HG02840 (cell line): Measurements from ENCODE around the gene EIF2A.
"Not testable (repeated sequence)": the region's sequence is repeated elsewhere in the genome, so short reads cannot be mapped to it uniquely, and the experiment has no call there.

Experiments used
- ATAC-seq: cut with Tn5 transposase; IDR thresholded peaks from one replicate; pipeline ENCODE4 v1.9.1; 2021; ENCODE audit warnings: mild to moderate bottlenecking, moderate library complexity, moderate number of reproducible peaks; ENCODE audit not compliant: unreplicated experiment, low FRiP score

Gene EIF2A

GRCh38 chr3:150599611-150600297 is 53.2 kb downstream of the EIF2A start:
- no peak for ATAC-seq

DNA sequence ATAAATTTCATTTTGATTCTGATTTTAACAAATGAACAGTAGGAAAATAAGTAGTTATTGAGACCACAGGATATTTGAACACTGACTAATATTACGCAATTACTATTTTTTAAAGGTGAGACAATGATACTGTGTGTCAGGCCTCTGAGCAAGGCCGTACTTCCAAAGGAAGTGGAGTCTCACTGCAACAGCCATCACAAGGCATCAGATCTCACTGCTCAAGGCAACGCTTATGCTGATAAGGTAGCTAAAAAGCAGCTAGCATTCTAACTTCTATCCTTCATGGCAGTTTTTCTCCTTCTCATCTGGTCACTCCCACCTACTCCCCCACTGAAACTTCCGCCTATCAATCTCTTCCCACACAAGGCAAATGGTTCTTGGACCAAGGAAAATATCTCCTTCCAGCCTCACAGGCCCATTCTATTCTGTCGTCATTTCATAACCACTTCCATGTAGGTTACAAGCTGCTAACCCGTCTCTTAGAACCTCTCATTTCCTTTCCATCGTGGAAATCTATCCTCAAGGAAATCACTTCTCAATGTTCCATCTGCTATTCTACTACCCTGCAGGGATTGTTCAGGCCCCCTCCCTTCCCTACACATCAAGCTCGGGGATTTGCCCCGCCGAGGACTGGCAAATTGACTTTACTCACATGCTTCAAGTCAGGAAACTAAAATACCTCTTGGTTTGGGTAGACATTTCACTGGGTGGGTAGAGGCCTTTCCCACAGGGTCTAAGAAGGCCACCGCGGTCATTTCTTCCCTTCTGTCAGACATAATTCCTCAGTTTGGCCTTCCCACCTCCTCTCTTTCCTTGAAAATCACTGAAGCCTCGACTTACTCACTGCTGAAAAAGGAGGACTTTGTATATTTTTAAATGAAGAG is 54.3 kb downstream of the EIF2A start:
- not testable (repeated sequence) for ATAC-seq

DNA sequence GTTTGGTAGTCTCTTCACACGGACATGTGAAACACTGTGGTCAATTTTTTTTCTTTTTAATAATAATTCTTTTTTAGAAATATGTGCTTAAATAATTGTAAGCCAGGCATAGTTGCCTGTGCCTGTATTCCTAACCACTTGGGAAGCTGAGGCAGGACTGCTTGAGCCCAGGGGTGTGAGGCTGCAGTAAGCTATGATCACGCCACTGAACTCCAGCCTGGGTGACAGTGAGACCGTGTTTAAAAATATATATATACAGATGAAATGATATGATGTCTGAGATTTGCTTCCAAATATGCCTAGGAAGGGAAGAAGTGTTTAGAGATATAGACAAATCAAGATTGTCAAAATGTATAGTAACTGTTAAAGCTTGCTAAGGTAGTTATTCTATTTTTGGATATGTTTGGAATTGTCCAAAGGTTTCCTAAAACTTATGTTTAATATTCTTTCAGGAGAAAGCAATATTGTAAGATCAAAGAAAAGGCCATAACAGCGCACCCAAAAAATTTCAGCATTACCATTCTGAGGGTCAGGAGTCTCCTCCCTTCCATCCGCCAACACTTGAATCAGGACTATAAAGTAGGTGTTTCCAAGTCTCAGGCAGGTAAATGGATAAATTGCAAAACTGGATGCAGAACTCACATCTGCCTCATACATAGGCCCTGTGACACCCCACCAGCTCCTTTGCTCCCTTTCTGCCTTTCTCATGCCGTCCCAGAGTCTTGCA is 56.0 kb downstream of the EIF2A start:
- peak; percentile 14 for ATAC-seq

GRCh38 chr3:150603153-150603979 is 56.8 kb downstream of the EIF2A start, which contains the start of gene SELENOT:
Gene SELENOT (plus strand): TSS chr3:150603321. CDS start chr3:150603363, 42 bp downstream.
- peak; percentile 63 for ATAC-seq

- ATAC-seq: no peak
These were observed 57.4 kb downstream of the EIF2A start for GRCh38 chr3:150603980-150604319.

DNA sequence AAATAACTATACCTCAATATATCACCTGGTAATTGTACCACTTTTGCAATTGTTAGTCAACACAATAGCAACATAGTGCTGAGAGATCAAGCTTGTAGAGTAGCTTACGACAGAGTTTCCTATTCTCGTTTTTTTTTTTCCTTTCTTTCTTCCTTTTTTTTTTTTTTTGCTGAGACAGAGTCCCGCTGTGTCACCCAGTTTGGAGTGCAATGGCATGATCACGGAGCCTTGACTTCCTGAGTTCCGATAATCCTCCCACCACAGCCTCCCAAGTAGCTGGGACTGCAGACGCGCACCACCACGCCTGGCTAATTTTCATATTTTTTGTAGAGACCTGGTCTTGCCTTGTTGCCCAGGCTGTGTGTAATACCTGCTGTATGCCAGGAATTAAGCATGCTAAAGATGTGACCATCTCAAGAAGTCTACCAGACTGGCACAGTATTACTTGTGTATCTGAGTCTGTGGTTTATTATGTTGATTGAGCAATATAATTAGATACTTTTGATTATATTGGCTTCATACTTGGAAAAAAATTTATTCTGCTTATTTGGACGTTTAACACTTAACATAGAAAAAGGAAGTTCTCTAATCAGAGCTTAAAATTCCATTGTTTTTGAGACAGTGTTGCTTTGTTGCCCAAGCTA is 59.5 kb downstream of the EIF2A start:
- no peak for ATAC-seq

DNA sequence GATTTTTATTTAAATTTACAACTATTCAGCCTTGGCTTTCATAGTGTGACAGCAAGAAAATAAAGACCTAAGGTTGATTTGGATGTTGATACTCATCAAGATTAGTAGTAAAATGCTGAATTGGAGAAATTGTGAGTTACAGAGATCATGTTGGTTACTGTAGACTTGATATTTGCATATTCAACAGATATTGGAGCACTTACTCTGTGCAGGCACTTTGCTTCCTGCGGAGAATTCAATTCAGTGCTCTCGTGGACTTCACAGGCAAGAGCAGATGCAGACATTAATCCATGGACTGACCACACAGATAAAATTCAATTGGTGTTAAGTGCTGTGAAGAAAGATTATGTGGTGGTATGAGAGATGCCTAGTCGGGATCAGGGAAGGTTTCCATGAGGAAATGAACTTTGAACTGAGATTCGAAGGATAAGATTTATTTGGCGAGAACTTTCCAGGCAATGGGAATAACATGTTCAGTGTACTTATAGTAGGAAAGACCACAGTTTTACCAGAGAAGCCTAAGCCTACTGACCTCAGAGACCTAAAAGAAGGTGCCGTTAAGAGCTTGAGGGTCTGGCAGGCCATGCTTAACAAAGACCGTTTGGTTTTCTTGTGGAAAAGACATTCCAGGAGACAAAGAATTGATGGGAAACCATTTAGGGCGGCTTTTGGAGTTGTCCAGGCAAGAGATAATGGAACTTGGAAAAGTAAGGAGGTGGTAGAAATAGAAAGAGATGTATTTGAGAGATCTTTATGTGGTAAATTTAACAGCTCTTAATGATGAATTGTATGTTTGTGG is 60.9 kb downstream of the EIF2A start:
- no peak for ATAC-seq

- ATAC-seq: no peak
These were observed 63.4 kb downstream of the EIF2A start for GRCh38 chr3:150609988-150610387.

GRCh38 chr3:150610785-150611184 is 64.2 kb downstream of the EIF2A start:
- ATAC-seq: no peak

DNA sequence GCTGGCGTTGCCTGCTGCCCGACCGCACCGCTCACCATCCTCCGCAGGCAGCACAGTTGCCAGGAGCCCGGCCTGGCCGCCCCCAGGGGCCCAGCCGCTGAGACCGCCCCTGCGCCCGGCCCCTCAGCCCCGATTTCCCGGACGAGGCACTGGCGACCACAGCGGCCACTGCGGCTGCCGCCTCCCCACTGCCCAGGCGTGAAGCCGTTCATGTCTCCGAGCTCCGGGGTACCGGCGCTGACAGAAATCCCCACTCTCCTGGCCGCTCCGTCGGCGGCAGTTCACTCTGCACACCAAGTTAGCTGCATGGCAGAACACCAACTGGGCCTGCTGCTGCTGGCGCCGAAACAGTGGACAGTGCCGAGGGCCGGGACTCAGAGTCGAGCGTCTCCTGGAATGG is 65.1 kb downstream of the EIF2A start:
- no peak for ATAC-seq

DNA sequence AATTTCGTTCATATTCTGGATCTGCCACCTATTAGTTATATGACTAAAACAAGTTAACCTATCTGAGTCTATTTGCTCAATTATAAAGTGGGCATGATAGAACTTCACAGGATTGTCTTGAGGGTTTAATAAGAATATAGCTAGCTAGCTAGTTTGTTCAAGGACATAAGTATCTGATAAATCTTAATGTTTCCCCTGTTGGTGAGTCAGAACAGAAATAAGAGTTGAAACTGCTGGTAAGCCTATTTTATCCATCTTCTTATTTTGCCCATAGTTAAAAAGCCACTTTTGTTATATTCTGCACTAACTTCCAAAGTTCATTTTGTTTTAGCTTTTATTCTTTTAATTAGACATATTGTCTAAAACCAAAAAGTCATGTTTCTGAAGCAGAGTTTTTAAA is 65.9 kb downstream of the EIF2A start:
- no peak for ATAC-seq

- ATAC-seq: no peak
These were observed 66.4 kb downstream of the EIF2A start for GRCh38 chr3:150613034-150613433.

GRCh38 chr3:150613709-150614480 is 67.3 kb downstream of the EIF2A start:
- no peak for ATAC-seq

DNA sequence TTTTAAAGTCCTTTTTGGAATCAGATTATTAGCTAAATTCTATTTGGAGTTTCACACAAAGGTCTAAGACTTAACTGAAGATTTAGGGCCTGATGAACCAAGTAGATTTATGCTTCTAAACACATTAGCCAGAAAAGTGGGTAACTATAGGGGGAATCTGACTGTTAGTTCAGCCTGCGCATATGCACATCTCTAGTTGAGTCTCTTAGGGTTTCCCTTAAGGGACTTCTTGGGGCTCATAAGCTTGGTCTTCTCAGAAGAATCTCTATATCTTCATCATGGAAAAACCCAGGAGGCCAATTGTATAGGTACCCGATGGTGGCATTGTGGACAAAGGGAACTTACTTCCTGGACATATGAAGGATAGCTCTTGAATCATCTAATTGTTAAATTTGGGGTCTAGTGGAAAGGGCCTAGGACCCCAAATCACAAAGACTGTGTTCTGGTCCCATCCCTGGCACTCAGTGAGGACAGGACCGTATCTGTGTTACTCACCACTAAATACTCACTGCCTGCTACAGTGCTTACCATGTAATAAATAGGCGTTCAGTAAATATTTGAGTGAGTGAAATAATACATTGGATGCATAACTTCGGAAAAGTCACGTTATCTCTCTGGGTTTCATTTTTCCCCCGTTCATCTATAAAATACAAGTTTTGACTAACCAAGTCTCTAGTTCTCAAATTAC is 73.6 kb downstream of the EIF2A start:
- no peak for ATAC-seq

DNA sequence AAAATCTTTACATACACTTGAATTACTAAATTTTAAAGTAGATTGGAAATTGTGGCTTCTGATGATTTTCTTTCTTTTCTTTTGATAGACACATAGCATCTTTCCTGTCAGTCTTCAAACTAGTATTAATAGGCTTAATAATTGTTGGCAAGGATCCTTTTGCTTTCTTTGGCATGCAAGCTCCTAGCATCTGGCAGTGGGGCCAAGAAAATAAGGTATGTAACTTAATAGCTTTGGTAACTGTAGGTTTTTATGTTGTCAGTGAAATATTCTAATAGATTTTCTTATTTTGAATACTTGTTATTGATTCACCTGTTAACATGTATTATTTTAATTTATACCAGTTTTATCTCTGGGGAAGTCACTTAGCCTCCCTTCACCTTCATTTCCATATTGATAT is 76.4 kb downstream of the EIF2A start:
- ATAC-seq: not testable (repeated sequence)

GRCh38 chr3:150623945-150624344 is 77.4 kb downstream of the EIF2A start:
- no peak for ATAC-seq

GRCh38 chr3:150626148-150626930 is 79.8 kb downstream of the EIF2A start:
- ATAC-seq: no peak
